ENCODE measurements around the gene ACOD1. TPM values are rescaled to one million over a fixed set of nuclear protein-coding genes. Genes with fewer than 3 reads are reported as not detected.

ACOD1 gene
- total RNA-seq, 1 experiment from 2014 or later, result not detected

DNA sequence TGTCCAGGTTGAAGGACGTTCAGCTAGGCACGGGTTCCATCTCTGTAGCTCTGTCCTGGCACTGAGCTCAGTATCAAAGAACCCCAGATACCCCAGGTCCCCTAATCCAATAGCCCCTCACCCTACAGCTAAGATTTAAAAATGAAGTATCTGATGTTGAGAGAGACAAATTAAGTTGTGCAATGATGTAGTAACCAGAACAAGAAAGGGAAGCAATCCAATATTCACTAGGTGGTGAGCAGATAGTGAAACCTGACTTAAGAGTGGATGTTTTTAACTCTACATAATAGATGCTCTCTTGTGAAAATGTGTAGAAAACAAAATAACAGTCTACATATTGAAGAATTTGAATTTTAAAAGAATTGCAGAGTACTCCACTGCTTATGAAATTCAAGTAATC, 1.8 kb downstream of the ACOD1 start:
- no peak for DNase-seq
- H3T11ph ChIP-seq (ENCODE audit: low read length), result no peak overlapping the region
- H4K91ac ChIP-seq (ENCODE audit: insufficient read length, low read depth, low read length), result no peak overlapping the region
- no peak overlapping the region for H2AFZ ChIP-seq (ENCODE audit: low read length)
- H3K18ac ChIP-seq (ENCODE audit: insufficient read length, low read depth, low read length), result no peak overlapping the region
- no peaks in the 10 kb centered on the region for H3K9me3 ChIP-seq (ENCODE audit: control insufficient read depth, low read depth, low read length)
- H2BK12ac ChIP-seq (ENCODE audit: insufficient read length, low read depth, low read length), result no peak overlapping the region
- no peak overlapping the region for H3K14ac ChIP-seq (ENCODE audit: insufficient read depth, low read length)
- WGBS (ENCODE audit: extremely low coverage, insufficient read length, low lambda C conversion rate), result no CpG with 5 or more reads among the region's 2 CpGs
- TF ChIP-seq, protein P1, sequence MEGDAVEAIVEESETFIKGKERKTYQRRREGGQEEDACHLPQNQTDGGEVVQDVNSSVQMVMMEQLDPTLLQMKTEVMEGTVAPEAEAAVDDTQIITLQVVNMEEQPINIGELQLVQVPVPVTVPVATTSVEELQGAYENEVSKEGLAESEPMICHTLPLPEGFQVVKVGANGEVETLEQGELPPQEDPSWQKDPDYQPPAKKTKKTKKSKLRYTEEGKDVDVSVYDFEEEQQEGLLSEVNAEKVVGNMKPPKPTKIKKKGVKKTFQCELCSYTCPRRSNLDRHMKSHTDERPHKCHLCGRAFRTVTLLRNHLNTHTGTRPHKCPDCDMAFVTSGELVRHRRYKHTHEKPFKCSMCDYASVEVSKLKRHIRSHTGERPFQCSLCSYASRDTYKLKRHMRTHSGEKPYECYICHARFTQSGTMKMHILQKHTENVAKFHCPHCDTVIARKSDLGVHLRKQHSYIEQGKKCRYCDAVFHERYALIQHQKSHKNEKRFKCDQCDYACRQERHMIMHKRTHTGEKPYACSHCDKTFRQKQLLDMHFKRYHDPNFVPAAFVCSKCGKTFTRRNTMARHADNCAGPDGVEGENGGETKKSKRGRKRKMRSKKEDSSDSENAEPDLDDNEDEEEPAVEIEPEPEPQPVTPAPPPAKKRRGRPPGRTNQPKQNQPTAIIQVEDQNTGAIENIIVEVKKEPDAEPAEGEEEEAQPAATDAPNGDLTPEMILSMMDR (conservative IDR thresholded peaks at IDR 0.05), result no peak
- no peaks in the 10 kb centered on the region for H3K4me1 ChIP-seq (ENCODE audit: insufficient read depth, low read length)
- H2BK5ac ChIP-seq (ENCODE audit: insufficient read length, low read length), result no peak overlapping the region
- no peak overlapping the region for H2BK15ac ChIP-seq (ENCODE audit: low read depth, low read length)
- H3K79me1 ChIP-seq (ENCODE audit: insufficient read depth, low read depth, low read length, poor library complexity, severe bottlenecking), result no peaks in the 10 kb centered on the region
- Mint-ChIP-seq H3K4me1 (no peaks in the 10 kb centered on the region), H3K27ac (no peak overlapping the region), H3K9me3 (peaks cover 2 to 3% of the 10 kb centered on the region in 2 experiments; a peak in 3 of 5 replicates), H3K27me3 (ENCODE audit: low read depth) (peaks cover 2% of the 10 kb centered on the region; the same call in 1 of the 2 replicates), H3K36me3 (ENCODE audit: insufficient read depth in 1 of 3, low read depth in 3 of 3) (no peaks in the 10 kb centered on the region), H3K4me3 (no peak overlapping the region)
- no peak overlapping the region for H3K56ac ChIP-seq (ENCODE audit: insufficient read length, low read depth, low read length)
- H3K4ac ChIP-seq (ENCODE audit: low read depth, low read length), result no peak overlapping the region
- H2AK5ac ChIP-seq (ENCODE audit: insufficient read length, low read length), result no peak overlapping the region
- H2BK20ac ChIP-seq (ENCODE audit: low read depth, low read length, poor library complexity, severe bottlenecking), result no peak overlapping the region
- no peak overlapping the region for H4K5ac ChIP-seq (ENCODE audit: insufficient read length, low read depth, low read length)
- H3K4me2 ChIP-seq (ENCODE audit: insufficient read depth, insufficient read length, low read length), result no peak overlapping the region
- H3K23ac ChIP-seq (ENCODE audit: insufficient read length, low read depth, low read length), result no peak overlapping the region
- no peak overlapping the region for H3K9ac ChIP-seq (ENCODE audit: extremely low read depth, insufficient read length, low read length)
- H4K20me1 ChIP-seq (ENCODE audit: control insufficient read depth, insufficient read depth, insufficient read length), result no peaks in the 10 kb centered on the region
- no peaks in the 10 kb centered on the region for H3K79me2 ChIP-seq (ENCODE audit: insufficient read depth, low read length)
- no peak overlapping the region for H4K8ac ChIP-seq (replicated peaks; ENCODE audit: insufficient read length, low read depth, low read length)
- no peak overlapping the region for H2BK120ac ChIP-seq (ENCODE audit: low read depth, low read length, poor library complexity, severe bottlenecking)
- H3K23me2 ChIP-seq (ENCODE audit: insufficient read length, low read depth, low read length, poor library complexity, severe bottlenecking), result no peaks in the 10 kb centered on the region
- H3K27me3 ChIP-seq (ENCODE audit: insufficient read depth, low read length), result no peaks in the 10 kb centered on the region
- H3K27ac ChIP-seq (ENCODE audit: insufficient read length, low read depth, low read length), result no peak overlapping the region

All from H9 (cell line).